ENCODE data around the gene CTNNA3.

GRCh38 chr10:67630904-67631303 lies 65.1 kb downstream of the CTNNA3 start:
- TF ChIP-seq CTCF (IDR thresholded peaks at IDR 0.05) = no peak
- no peak for TF ChIP-seq POLR2A (IDR thresholded peaks at IDR 0.05)
- no peak for TF ChIP-seq EP300 (IDR thresholded peaks at IDR 0.05)
